Type B pancreatic cell (in vitro differentiated cells): ENCODE data around the gene PADI1. TPM values are rescaled to one million over a fixed set of nuclear protein-coding genes. Genes with fewer than 3 reads are reported as not detected.

ENCODE experiments used
- DNase-seq: peaks from one replicate; pipeline ENCODE4 v3.0.0; 2021; ENCODE audit warnings: mixed read lengths; ENCODE audit not compliant: unreplicated experiment; ENCODE audit errors: extremely low spot score
- H3K27ac Mint-ChIP-seq: 2 replicates; pipeline ENCODE4 v1.8.0; 2021; ENCODE audit warnings: mild to moderate bottlenecking, mixed read lengths
- H3K27me3 Mint-ChIP-seq: 2 replicates; pipeline ENCODE4 v1.8.0; 2021; ENCODE audit warnings: mixed read lengths
- H3K36me3 Mint-ChIP-seq: 2 replicates; pipeline ENCODE4 v1.8.0; 2021; ENCODE audit warnings: mixed read lengths
- H3K4me1 Mint-ChIP-seq: one replicate; pipeline ENCODE4 v1.8.0; 2021; ENCODE audit warnings: mixed read lengths; ENCODE audit not compliant: unreplicated experiment
- H3K4me3 Mint-ChIP-seq: 2 replicates; pipeline ENCODE4 v1.8.0; 2021; ENCODE audit warnings: mild to moderate bottlenecking, mixed read lengths
- H3K9me3 Mint-ChIP-seq: 2 replicates; pipeline ENCODE4 v1.8.0; 2021; ENCODE audit warnings: mixed read lengths
- CTCF ChIP-seq: fragments of 200-600 bp; sonication (generic); conservative IDR thresholded peaks from 2 replicates; pipeline ENCODE4 v1.5.0; 2021; ENCODE audit warnings: antibody characterized with exemption, mild to moderate bottlenecking
- total RNA-seq: library from RNA; stranded (reverse); gene quantifications from 2 replicates; pipeline ENCODE4 v1.2.1, GENCODE V29; 2021; ENCODE audit warnings: low replicate concordance

The PADI1 gene
- total RNA-seq, 1 donor from 2014 or later: 21.2 TPM

- H3K36me3 Mint-ChIP-seq: no peaks in the 10 kb centered on the region
- no peak for DNase-seq
- peaks cover 25% of the 10 kb centered on the region for H3K4me1 Mint-ChIP-seq
- H3K27ac Mint-ChIP-seq: no peak overlapping the region
- no peak for TF ChIP-seq CTCF
- no peak overlapping the region for H3K4me3 Mint-ChIP-seq
- no peaks in the 10 kb centered on the region for H3K9me3 Mint-ChIP-seq
- H3K27me3 Mint-ChIP-seq: no peaks in the 10 kb centered on the region
Observed at GRCh38 chr1:17230671-17231310, 25.9 kb downstream of the PADI1 start.

- Mint-ChIP-seq H3K4me1 (peaks cover 26% of the 10 kb centered on the region), H3K4me3 (no peak overlapping the region), H3K27me3 (no peaks in the 10 kb centered on the region), H3K36me3 (no peaks in the 10 kb centered on the region), H3K27ac (no peak overlapping the region), H3K9me3 (no peaks in the 10 kb centered on the region)
- no peak for TF ChIP-seq CTCF
- no peak for DNase-seq
Observed at GRCh38 chr1:17232759-17233661, 28.1 kb downstream of the PADI1 start.

GRCh38 chr1:17233675-17234320 lies 28.9 kb downstream of the PADI1 start:
- Mint-ChIP-seq H3K4me1 (peaks cover 26% of the 10 kb centered on the region), H3K9me3 (no peaks in the 10 kb centered on the region), H3K4me3 (no peak overlapping the region), H3K27me3 (no peaks in the 10 kb centered on the region), H3K36me3 (no peaks in the 10 kb centered on the region), H3K27ac (no peak overlapping the region)
- TF ChIP-seq CTCF: no peak
- DNase-seq: no peak

GRCh38 chr1:17234405-17234804 lies 29.5 kb downstream of the PADI1 start:
- no peak overlapping the region for H3K27ac Mint-ChIP-seq
- no peak for DNase-seq
- no peaks in the 10 kb centered on the region for H3K27me3 Mint-ChIP-seq
- no peak overlapping the region for H3K4me3 Mint-ChIP-seq
- no peak for TF ChIP-seq CTCF
- no peaks in the 10 kb centered on the region for H3K36me3 Mint-ChIP-seq
- H3K9me3 Mint-ChIP-seq: no peaks in the 10 kb centered on the region
- H3K4me1 Mint-ChIP-seq: peaks cover 27% of the 10 kb centered on the region

GRCh38 chr1:17235135-17235885 lies 30.4 kb downstream of the PADI1 start:
- no peak for DNase-seq
- H3K4me3 Mint-ChIP-seq: no peak overlapping the region

More at GRCh38 chr1:17235135-17235885, 30.4 kb downstream of the PADI1 start:
- Mint-ChIP-seq H3K27ac (no peak overlapping the region), H3K36me3 (no peaks in the 10 kb centered on the region), H3K9me3 (no peaks in the 10 kb centered on the region), H3K27me3 (no peaks in the 10 kb centered on the region), H3K4me1 (peaks cover 24% of the 10 kb centered on the region)
- TF ChIP-seq CTCF: no peak
